GM18505 (cell line): ENCODE results near the gene BAD.
A peak's percentile ranks its signal among the peaks of the same experiment; 100 is the strongest.

Experiments
- ATAC-seq: cut with Tn5 transposase; IDR thresholded peaks from one replicate; pipeline ENCODE4 v1.9.1; 2021; ENCODE audit not compliant: unreplicated experiment
- POLR2A ChIP-seq: IDR thresholded peaks from 4 replicates; pipeline ENCODE4 v1.6.1; 2011; ENCODE audit warnings: borderline replicate concordance; ENCODE audit not compliant: insufficient read depth, insufficient read length; ENCODE audit errors: extremely low read depth

The BAD gene

GRCh38 chr11:64258946-64259532 is 25.4 kb downstream of the BAD start:
- ATAC-seq = no peak
- TF ChIP-seq POLR2A = no peak

GRCh38 chr11:64258356-64258755 is 26.1 kb downstream of the BAD start:
- ATAC-seq = no peak
- no peak for TF ChIP-seq POLR2A

DNA sequence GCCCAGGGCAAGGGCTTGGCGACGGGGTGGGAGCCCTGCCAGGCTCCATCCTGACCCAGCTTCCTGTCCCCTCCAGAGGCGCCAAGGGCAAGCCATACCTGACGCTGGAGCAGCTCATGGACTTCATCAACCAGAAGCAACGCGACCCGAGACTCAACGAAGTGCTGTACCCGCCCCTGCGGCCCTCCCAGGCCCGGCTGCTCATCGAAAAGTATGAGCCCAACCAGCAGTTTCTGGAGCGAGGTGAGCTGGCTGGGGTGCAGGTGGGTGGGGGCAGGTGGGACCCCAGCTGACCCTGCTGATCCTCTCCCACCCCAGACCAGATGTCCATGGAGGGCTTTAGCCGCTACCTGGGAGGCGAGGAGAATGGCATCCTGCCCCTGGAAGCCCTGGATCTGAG is 28.2 kb downstream of the BAD start:
- ATAC-seq = no peak
- no peak for TF ChIP-seq POLR2A

DNA sequence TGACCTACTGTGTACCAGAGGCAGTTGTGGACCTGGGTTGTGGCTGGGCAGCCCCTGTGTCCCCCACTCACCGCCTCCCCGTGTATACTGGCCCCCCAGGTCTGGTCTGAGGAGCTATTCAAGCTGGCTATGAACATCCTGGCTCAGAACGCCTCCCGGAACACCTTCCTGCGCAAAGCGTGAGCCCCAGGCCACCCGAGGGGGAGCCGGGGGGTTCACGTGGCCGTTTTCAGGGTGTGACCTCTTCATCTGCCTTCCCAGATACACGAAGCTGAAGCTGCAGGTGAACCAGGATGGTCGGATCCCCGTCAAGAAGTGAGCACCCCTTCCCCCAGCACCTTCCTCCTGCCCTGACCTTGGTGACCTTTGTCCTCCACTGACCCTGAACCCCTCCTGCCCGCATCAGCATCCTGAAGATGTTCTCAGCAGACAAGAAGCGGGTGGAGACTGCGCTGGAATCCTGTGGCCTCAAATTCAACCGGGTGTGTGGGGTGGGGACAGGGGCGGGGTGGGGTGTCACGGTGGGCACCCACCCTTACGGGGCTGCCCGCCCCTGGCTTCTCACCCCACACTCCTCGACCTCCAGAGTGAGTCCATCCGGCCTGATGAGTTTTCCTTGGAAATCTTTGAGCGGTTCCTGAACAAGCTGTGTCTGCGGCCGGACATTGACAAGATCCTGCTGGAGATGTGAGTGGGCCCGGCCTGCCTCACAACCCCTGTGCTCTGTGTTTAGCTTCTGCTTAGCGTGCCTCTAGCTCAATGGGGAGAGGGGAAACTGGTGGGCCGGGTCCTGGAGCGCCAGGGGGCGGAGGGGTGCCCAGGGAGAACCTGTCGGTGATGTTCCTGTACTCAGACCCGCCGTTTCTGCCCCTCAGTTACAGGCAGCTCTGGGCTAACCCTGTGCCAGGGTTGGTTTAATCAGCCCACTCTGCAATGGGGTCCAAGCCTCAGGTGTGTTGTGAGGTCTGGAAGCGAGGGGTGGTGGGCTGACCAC is 29.0 kb downstream of the BAD start:
- ATAC-seq = no peak
- no peak for TF ChIP-seq POLR2A

DNA sequence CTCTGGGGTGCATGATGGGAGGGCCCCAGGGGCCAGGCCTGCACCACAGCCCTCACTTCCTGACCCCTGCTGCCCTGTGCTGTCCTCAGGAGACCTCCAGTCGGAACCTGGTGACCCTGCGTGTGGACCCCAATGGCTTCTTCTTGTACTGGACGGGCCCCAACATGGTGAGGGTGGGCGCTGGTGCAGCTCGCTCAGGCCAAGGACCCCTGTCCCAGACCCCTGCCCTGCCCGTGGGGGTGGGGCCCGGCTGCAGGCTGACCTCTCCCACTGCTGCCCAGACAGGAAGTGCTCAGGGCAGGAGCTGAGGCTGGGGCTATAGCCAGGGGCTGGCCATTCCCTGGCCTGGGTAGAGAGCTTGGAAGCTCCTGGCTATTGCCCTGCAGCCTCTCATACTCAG is 30.1 kb downstream of the BAD start:
- TF ChIP-seq POLR2A = no peak
- ATAC-seq = no peak

DNA sequence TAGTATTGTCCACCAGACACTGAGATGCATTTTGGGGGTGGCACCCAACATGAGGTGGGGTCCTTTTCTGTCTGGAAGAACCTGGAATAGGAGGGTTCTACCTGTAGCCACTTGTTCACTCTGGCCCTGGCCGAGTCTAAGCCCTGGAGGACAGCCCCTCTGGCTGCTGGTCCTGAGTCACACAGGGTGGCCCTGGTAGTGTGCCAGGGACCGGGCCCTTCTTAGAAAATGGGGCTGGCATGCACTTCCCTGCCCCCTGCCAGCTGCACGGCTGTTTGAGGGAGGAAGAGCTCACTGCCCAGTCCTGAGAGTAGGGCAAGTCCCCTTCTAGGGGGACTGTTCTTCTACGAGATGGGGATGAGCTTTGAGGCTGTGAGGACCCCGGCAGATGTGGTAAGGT is 31.0 kb downstream of the BAD start:
- TF ChIP-seq POLR2A = no peak
- no peak for ATAC-seq

GRCh38 chr11:64253043-64253442 is 31.4 kb downstream of the BAD start:
- no peak for TF ChIP-seq POLR2A

DNA sequence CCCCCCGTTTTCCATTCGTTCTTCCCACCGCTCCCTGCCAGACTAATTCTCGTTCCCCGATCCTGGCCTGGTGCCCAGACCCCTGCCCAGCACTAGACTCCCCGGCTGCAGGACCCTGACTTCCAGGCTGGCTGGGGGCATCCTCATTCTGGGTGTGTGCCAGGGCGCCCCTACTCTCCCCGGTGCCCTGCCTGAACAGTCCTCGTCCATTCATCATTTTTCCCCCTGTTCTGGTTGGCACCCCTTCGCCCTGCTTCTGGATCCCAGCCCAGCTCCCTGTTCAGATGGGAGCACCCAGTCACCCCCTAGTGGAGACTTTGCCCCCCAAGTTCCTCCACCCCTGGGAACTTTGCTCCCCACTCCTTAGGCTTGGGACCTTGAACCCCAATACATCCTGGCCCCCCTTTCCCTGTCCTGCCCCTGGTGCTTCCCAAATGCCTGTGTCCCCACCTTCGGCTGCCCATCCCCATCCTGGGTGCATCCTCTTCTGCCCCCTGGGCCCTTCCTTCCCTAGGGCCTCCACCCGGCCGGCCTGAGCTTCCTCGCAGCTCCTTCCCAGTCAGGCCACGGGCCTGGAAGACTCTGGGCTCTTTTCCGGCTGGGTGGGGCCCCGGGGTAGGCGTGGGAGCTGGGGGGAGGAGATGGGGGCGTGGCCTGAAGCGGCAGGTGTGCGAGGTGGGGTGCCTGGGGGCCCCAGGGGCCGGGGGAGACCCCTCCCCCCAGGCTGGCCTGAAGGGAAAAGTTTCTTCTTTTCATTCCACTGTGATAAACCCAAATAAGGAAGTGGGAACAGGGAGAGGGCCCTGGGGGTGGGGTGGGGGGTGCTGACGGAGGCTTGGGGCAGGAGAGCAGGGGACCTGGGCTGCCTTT is 32.2 kb downstream of the BAD start:
- no peak for TF ChIP-seq POLR2A
- ATAC-seq = no peak

More at GRCh38 chr11:64253043-64253442, 31.4 kb downstream of the BAD start:
- ATAC-seq = no peak

DNA sequence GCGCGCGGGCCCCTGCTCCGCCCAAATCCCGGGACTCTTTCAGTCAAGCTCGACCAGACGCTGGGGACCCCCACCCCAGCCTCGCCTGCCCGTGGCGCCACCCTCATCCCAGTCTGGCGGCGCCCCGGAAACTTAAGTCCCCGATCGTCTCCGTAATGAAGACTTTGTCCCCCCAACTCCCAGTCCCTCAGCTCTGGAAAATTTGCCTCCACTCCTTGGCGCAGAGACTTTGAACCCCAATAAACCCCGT is 32.8 kb downstream of the BAD start:
- no peak for TF ChIP-seq POLR2A
- peak; percentile 11 for ATAC-seq

GRCh38 chr11:64251016-64251752 is 33.3 kb downstream of the BAD start, which contains the start of gene PLCB3:
Gene PLCB3, plus strand, starts transcription at chr11:64251530. Its CDS starts 120 bp downstream, at chr11:64251650.
- peak; percentile 38 for ATAC-seq
- peak; percentile 46 for TF ChIP-seq POLR2A

GRCh38 chr11:64250415-64251015 is 34.0 kb downstream of the BAD start:
- ATAC-seq = no peak
- no peak for TF ChIP-seq POLR2A
